Ishikawa (cell line): ENCODE data around the gene LHFPL2.

ENCODE experiments used
- CEBPB ChIP-seq: IDR thresholded peaks from 2 replicates; pipeline ENCODE4 v1.6.1; 2012
- CREB1 ChIP-seq: IDR thresholded peaks from 2 replicates; pipeline ENCODE4 v1.6.1; 2012; ENCODE audit warnings: low read depth
- EP300 ChIP-seq: IDR thresholded peaks from 2 replicates; pipeline ENCODE4 v1.6.1; 2012; ENCODE audit warnings: borderline replicate concordance
- FOXM1 ChIP-seq: IDR thresholded peaks from 2 replicates; pipeline ENCODE4 v1.6.1; 2012; ENCODE audit warnings: low read depth, borderline replicate concordance
- MAX ChIP-seq: IDR thresholded peaks from 2 replicates; pipeline ENCODE4 v1.6.1; 2012
- REST ChIP-seq: IDR thresholded peaks from 2 replicates; pipeline ENCODE4 v1.6.1; 2012; ENCODE audit warnings: low read depth, mild to moderate bottlenecking
- TAF1 ChIP-seq: IDR thresholded peaks from 2 replicates; pipeline ENCODE4 v1.6.1; 2012; ENCODE audit warnings: low read depth, mild to moderate bottlenecking
- TEAD4 ChIP-seq: IDR thresholded peaks from 2 replicates; pipeline ENCODE4 v1.6.1; 2012
- USF1 ChIP-seq: IDR thresholded peaks from 2 replicates; pipeline ENCODE4 v1.6.1; 2012

GRCh38 chr5:78632467-78632866 lies 16.1 kb downstream of the LHFPL2 start:
- no peak for TF ChIP-seq REST
- TF ChIP-seq FOXM1 = no peak
- TF ChIP-seq USF1 = no peak
- no peak for TF ChIP-seq CREB1
- TF ChIP-seq TAF1 = no peak
- no peak for TF ChIP-seq CEBPB
- no peak for TF ChIP-seq EP300
- no peak for TF ChIP-seq MAX
- no peak for TF ChIP-seq TEAD4
